Kidney (tissue), 14 donors: Measurements from ENCODE around the gene KCNJ11. TPM values are rescaled to one million over a fixed set of nuclear protein-coding genes. Genes with fewer than 3 reads are reported as not detected.
A peak's percentile ranks its signal among the peaks of the same experiment; 100 is the strongest.

Experiments used
- DNase-seq, 5 donors: peaks; one replicate each; pipeline ENCODE4 v3.0.0-alpha.2; 2013 to 2020
- FAIRE-seq: peaks from 2 replicates; lab custom pipeline; 2012; peaks lifted over from hg19 to GRCh38; lab: Jason Lieb, UNC
- H3K27ac ChIP-seq, 2 donors: one replicate each; pipeline ENCODE4 v1.7.0; 2013; ENCODE audit warnings: low read depth in 2 of 2, low read length in 2 of 2, inconsistent platforms in 1 of 2
- H3K27me3 ChIP-seq: one replicate; pipeline ENCODE4 v1.7.1; 2013; ENCODE audit warnings: low read length, inconsistent platforms; ENCODE audit not compliant: control insufficient read depth, insufficient read depth
- H3K36me3 ChIP-seq, 3 donors: one replicate each; pipeline versions ENCODE4 v1.7.0 to v1.7.1; 2013; ENCODE audit warnings: low read length in 3 of 3, control low read depth in 1 of 3, inconsistent platforms in 1 of 3; ENCODE audit not compliant: insufficient read depth in 3 of 3, control insufficient read depth in 2 of 3
- H3K4me1 ChIP-seq, 3 donors: one replicate each; pipeline versions ENCODE4 v1.7.0 to v1.7.1; 2013; ENCODE audit warnings: low read length in 3 of 3, inconsistent platforms in 1 of 3, low read depth in 1 of 3; ENCODE audit not compliant: control insufficient read depth in 2 of 3, insufficient read depth in 2 of 3
- H3K4me3 ChIP-seq, 3 donors: one replicate each; pipeline versions ENCODE4 v1.7.0 to v1.8.1; 2013; ENCODE audit warnings: low read length in 3 of 3, control low read depth in 1 of 3, inconsistent platforms in 1 of 3
- H3K9ac ChIP-seq, 3 donors: one replicate each; pipeline versions ENCODE4 v1.7.0 to v1.7.1; 2013; ENCODE audit warnings: low read length in 3 of 3, control low read depth in 1 of 3, inconsistent platforms in 1 of 3
- H3K9me3 ChIP-seq, 3 donors: one replicate each; pipeline versions ENCODE4 v1.7.0 to v1.7.1; 2013; ENCODE audit warnings: low read length in 3 of 3, control low read depth in 1 of 3, inconsistent platforms in 1 of 3; ENCODE audit not compliant: control insufficient read depth in 2 of 3, insufficient read depth in 1 of 3
- CTCF ChIP-seq: IDR thresholded peaks from 3 replicates; pipeline ENCODE4 v1.5.1; 2012; ENCODE audit warnings: mild to moderate bottlenecking, moderate library complexity, borderline replicate concordance; ENCODE audit not compliant: insufficient read depth; ENCODE audit errors: extremely low read depth
- intact Hi-C: fragments of 100-400 bp; cut with DNase I; formaldehyde crosslinking; loops from one replicate; pipeline ENCODE4 v1.11.1; 2022
- polyA plus RNA-seq: library from polyadenylated mRNA; stranded (reverse); fragments of 350-450 nt; fragmentation: Illumina TruSeq; extraction: RNeasy Lipid Tissue Mini Kit (QIAGEN cat#74804); gene quantifications from one replicate; pipeline ENCODE4 v1.2.3, GENCODE V29; 2014; ENCODE audit warnings: low read depth, low replicate concordance; ENCODE audit not compliant: insufficient read depth
- total RNA-seq: library from RNA; stranded (reverse); fragmentation: NEBNext Ultra II Directional; extraction: Animal tissue kit (Norgen Biotek cat#: 25700); gene quantifications from one replicate; pipeline ENCODE4 v1.2.1, GENCODE V29; 2021
- donor health status: control.
- donor health status: control.
- donor health status: control.
- donor health status: control.
- donor health status: control.
- donor health status: DM: yes; HTN: yes; CAD: no.
- donor health status: Normal renal cell carcinoma (clear cell type).

KCNJ11 gene
- total and polyA plus RNA-seq, 2 donors from 2014 or later = 3.6 to 4.8 TPM

GRCh38 chr11:17384002-17384511 lies 4.4 kb downstream of the KCNJ11 start:
- Histone ChIP-seq H3K27ac (no peak overlapping the region), H3K36me3 (peaks cover 0 to 3% (median 0%) of the 10 kb centered on the region in 3 donors), H3K4me3 (no peak overlapping the region), H3K9ac (no peak overlapping the region), H3K27me3 (no peaks in the 10 kb centered on the region), H3K4me1 (peaks cover 0 to 6% (median 0%) of the 10 kb centered on the region in 3 donors), H3K9me3 (no peaks in the 10 kb centered on the region)
- intact Hi-C loops = loop anchor here (5.0 kb wide), 1 partner anchor 118 kb away; no protein-coding TSS in a partner anchor
- FAIRE-seq (no peak), DNase-seq (peak; percentile 86 to 95 (median 91))
- TF ChIP-seq CTCF = peak; percentile 97

DNA sequence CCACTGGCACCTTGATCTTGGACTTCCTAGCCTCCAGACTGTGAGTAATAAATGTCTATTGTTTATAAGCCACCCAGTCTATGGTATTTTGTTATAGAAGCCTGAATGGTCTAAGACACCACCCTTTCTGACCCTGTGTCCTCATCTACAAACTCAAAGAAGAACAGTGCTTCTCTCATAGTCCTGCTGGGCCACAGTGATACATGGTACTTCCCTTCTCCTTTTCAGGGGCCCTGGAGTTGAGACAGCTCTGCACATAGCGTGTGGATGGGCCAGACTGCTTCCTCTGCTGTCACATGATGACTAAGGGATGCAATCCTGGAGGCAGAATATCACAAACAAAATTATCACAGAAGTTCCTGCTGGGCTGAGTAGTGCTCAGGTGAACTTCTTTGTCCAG lies 5.0 kb downstream of the KCNJ11 start:
- H3K36me3 ChIP-seq = peaks cover 0 to 4% (median 0%) of the 10 kb centered on the region in 3 donors

DNA sequence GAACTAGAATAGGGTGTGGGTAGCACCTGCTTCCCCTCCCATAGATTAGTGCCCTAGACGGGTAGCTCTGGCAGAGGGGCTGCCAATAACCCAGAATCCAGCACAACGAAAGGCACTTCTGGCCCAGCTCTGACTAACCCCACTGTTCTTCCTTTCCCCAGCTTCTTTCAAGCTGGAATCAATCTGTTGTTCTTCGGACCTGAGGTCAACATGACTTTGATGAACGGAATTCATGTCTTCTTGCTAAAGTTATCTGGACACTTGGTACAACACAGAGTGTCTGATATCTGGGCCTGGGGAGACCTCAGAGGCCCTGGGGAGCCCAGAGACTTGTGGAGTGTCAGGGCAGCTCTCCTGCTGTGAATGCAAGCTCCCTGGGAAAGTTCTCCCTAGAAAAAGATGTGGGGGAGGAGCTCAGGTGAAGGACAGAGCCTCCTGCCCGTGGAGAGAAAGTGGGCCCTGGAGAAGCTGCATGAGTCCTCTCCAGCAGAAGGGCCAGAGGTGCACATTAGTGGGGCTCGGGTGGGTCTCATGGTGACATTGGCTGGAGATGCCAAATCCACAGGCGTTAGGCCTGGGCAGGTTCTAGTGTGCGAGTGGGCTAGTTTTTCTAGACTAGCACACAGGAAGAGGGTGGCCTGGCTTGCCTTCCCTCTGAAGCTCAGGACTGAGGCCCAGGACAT lies 6.3 kb downstream of the KCNJ11 start:
- H3K36me3 ChIP-seq = peaks cover 0 to 4% (median 2%) of the 10 kb centered on the region in 3 donors
- peaks cover 0 to 6% (median 0%) of the 10 kb centered on the region in 3 donors for H3K4me1 ChIP-seq
- intact Hi-C loops = loop anchor here (5.0 kb wide), 1 partner anchor 120 kb away; no protein-coding TSS in a partner anchor
- H3K9me3 ChIP-seq = no peaks in the 10 kb centered on the region
- H3K27me3 ChIP-seq = no peaks in the 10 kb centered on the region
- H3K27ac ChIP-seq = no peak overlapping the region
- H3K9ac ChIP-seq = no peak overlapping the region
- FAIRE-seq (no peak), DNase-seq (no peak)
- no peak overlapping the region for H3K4me3 ChIP-seq
- no peak for TF ChIP-seq CTCF

More for the DNA sequence above, 5.0 kb downstream of the KCNJ11 start:
- DNase-seq = no peak
- Histone ChIP-seq H3K4me1 (peaks cover 0 to 6% (median 0%) of the 10 kb centered on the region in 3 donors), H3K27ac (no peak overlapping the region), H3K9me3 (no peaks in the 10 kb centered on the region), H3K9ac (no peak overlapping the region), H3K27me3 (no peaks in the 10 kb centered on the region), H3K4me3 (no peak overlapping the region)
- no peak for FAIRE-seq
- TF ChIP-seq CTCF = no peak
- intact Hi-C loops = loop anchor here (5.0 kb wide), 1 partner anchor 119 kb away; no protein-coding TSS in a partner anchor
